GM21717 (cell line): ENCODE results near the gene OOSP4B.
"Not testable (repeated sequence)": the region's sequence is repeated elsewhere in the genome, so short reads cannot be mapped to it uniquely, and the experiment has no call there.

Source experiments
- ATAC-seq: cut with Tn5 transposase; IDR thresholded peaks from one replicate; pipeline ENCODE4 v1.9.1; 2021; ENCODE audit warnings: mild to moderate bottlenecking, moderate library complexity; ENCODE audit not compliant: unreplicated experiment

OOSP4B gene

DNA sequence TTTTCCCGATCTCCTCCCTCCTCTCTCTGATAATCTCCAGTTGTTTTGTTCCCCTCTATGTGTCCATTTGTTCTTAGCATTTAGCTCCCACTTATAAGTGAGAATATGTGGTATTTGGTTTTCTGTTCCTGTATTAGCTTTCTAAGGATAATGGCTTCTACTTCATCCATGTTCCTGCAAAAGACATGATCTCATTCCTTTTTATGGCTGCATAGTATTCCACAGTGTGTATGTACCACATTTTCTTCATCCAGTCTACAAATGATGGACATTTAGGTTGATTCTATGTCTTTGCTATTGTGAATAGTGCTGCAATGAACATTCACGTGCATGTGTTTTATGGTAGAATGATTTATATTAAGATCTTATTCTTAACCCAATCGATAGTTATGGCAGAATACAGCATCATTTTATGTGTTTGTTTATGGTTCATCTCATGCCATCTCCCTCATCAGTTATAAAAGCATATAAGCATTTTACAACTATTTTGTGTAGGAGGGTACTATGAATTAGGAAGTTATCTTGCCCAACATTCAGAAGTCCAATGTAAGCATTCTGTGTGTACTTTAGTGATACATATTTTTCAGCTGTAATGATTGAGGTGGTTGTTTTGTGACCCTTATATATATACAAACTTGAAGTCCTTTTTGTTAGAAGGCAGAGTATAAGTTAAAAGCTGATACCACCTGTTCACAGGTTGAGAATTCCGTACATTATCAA, 42.7 kb downstream of the OOSP4B start:
- ATAC-seq, result no peak

DNA sequence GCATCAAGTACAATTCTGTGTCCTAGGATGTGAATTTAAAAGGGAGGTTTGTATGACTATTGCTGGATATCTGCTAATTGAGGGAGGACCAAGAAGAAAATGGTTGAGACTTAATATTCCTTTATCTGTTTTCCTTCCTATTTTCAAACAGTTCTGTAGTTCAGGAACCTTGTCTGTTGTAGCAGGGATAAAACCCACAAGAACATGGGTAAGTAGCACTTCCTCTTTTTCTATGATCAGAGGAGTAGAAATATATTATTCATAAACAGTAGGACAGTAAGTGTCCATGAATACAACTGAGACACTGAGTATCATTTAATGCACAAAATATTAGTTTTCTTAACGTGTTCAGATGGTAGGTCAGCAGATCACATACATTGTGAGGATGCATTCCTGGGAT, 47.1 kb downstream of the OOSP4B start:
- ATAC-seq, result no peak

DNA sequence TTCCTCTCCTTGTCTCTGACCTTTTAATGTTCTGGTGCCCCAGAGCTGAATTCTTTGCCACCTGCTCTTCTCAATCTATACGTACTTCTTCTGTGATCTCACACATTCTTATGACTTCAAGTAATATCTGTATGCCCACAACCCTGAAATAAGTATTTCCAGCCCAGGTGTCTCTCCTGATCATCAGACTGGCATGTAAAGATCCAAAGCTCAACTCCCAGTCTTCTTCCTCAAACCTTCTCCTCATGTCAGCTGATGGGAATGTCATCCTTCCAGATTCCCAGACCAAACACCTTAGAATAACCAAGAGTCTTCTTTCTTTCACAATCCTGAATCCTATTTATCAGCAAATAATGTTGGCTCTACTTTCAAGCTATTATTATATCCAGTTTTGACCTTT, 48.8 kb downstream of the OOSP4B start:
- ATAC-seq, result no peak

DNA sequence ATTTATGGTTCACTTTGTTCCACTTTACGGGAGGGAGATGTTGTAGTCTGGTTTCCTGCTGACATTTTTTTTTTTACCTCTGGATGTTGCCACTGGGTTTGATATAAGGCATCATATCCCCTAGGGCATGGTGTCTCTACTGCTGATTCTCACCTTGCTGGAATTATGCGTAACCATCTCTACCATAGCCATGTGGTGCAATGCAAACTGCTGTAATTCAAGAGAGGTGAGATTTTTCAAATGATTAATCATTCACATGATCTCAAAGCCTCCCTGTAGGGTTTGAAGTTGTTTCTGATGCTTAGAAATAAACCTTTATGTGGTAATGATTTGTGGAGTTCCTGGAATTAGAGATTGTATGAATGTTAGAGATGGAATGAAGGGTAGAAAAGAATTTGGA, 52.5 kb downstream of the OOSP4B start:
- ATAC-seq, result no peak

DNA sequence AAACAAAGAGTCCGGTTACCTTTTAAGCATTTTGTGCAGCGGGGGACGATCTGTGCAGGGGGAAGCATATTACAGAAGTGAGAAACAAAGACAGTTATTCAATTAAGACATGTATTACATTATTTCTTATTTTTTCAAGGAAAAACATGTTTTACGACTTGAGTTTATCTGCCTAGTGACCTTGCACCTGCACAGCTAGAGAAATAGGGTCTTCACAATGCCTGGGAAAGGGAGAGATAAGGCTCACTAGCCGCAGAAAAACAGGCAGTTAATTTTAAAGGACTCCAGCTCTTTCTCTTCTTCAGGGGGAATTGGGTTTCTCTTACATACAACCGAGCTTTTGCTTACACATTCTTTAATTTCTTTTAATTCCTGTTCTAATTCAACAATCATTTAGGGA, 54.7 kb downstream of the OOSP4B start:
- not testable (repeated sequence) for ATAC-seq

- no peak for ATAC-seq
Measured at GRCh38 chr11:60077216-60077817, 60.3 kb downstream of the OOSP4B start.

DNA sequence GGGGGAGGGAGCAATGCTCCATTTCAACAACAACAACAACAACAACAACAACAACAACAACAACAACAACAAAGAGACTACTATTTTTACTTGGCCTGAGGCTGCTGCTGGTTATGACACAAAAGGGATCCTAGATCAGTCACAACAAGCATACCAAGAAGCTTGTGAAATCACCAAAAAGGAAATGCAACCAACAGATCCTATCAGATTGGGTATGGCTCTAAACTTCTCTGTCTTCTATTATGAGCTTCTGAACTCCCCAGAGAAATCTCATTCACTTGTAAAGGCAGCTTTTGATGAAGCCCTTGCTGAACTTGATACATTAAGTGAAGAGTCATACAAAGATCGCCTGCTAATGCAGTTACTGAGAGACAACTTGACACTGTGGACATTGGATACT, 61.0 kb downstream of the OOSP4B start:
- no peak for ATAC-seq

DNA sequence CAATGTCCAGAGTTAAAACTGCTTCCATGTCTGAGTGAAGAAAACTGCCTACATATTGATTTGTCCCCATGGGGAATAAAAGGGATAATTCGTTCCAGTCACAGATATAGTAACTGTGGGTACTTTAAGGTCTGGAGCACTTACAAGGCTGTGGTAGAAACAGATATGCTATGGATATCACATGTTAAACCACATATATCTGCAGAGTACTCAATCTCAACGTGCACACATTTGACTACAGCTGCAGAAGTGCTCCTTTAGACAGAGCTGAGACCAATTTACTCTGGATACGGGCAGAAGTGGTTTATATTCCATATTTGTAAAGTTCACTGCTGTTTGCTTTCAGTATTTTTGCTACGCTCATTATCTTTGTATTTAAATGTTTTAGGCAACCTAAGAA, 61.8 kb downstream of the OOSP4B start:
- ATAC-seq, result no peak

GRCh38 chr11:60080535-60080934, 63.6 kb downstream of the OOSP4B start:
- ATAC-seq, result no peak
